Neuron (in vitro differentiated cells): ENCODE results near the gene CDHR1.

Experiments
- H2AFZ ChIP-seq: one replicate; pipeline ENCODE4 v1.6.1; 2013; ENCODE audit warnings: low read depth, mild to moderate bottlenecking, inconsistent platforms, low read length, moderate library complexity
- H3K27me3 ChIP-seq: one replicate; pipeline ENCODE4 v1.6.1; 2013; ENCODE audit warnings: low read length; ENCODE audit not compliant: insufficient read depth
- H3K36me3 ChIP-seq: one replicate; pipeline ENCODE4 v1.6.1; 2013; ENCODE audit warnings: low read length; ENCODE audit not compliant: insufficient read depth
- H3K4me1 ChIP-seq: one replicate; pipeline ENCODE4 v1.6.1; 2013; ENCODE audit warnings: low read length; ENCODE audit not compliant: insufficient read depth
- H3K4me3 ChIP-seq: 2 replicates; pipeline ENCODE4 v1.5.1; 2013; ENCODE audit warnings: mild to moderate bottlenecking, low read length, moderate library complexity
- H3K9me3 ChIP-seq: one replicate; pipeline ENCODE4 v1.6.1; 2013; ENCODE audit warnings: low read length

CDHR1 gene

DNA sequence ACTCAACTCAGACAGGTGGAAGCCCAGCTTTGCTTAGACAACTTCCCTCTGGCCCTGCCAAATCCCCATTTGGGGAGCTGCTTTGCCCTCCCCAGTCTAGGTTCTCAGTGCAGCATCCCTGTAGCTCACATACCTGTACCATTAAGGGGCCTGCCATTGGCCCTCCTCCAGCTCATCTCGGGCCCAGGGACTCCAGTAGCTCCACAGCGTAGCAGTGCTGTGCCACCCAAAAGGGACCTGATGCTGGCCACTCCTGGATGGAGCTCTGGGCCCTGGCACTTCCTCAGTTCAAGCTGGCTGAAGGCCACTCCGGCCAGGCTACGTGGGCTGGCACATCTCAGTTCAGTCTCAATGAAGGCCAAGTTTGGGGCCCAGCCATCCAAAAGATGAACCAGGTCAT is 39.6 kb downstream of the CDHR1 start:
- no peaks in the 10 kb centered on the region for H3K36me3 ChIP-seq
- H3K4me1 ChIP-seq: no peaks in the 10 kb centered on the region
- peaks cover 4% of the 10 kb centered on the region for H3K9me3 ChIP-seq
- no peak overlapping the region for H3K4me3 ChIP-seq
- no peak overlapping the region for H2AFZ ChIP-seq
- no peaks in the 10 kb centered on the region for H3K27me3 ChIP-seq

DNA sequence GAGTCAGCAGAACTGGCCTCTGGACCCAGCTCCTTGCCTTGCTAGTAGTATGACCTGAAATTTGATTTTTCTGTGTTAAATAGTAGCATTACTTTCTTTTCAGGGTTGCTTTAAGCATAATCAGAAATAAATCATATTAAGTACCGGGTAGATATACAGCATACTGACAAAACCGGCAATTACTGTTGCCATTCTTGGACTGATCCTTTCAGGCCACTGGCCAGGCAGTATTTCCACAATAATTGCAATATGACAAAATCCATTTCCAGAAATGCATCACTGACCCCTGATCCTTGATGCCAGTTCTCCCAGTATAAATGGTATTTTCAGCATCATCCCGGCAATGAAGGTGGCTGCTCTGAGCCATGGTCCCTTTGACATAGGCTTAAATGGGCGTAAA is 40.1 kb downstream of the CDHR1 start:
- Histone ChIP-seq H3K27me3 (no peaks in the 10 kb centered on the region), H3K4me1 (no peaks in the 10 kb centered on the region)

DNA sequence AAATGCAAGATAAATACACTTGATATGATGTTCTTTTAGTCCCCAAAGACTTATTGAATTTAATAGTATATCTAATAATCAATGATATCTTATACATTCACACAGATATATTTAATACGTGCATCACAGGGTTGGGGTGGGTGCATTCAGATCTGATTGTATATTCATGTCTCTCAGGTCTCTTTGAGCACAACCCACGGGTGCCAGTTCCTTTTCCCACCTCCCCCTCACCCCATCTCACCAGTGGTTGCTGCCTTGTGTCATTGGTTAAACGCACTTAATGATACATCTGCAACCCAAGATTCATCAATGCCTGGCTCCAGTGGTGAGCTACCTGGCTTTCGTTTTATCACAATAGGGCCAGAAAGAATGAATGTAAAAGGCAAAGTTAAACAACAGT is 40.8 kb downstream of the CDHR1 start:
- Histone ChIP-seq H3K4me3 (no peak overlapping the region), H3K9me3 (peaks cover 4% of the 10 kb centered on the region), H3K4me1 (no peaks in the 10 kb centered on the region), H3K27me3 (no peaks in the 10 kb centered on the region), H2AFZ (no peak overlapping the region), H3K36me3 (no peaks in the 10 kb centered on the region)

More for the DNA sequence above, 40.1 kb downstream of the CDHR1 start:
- H2AFZ ChIP-seq: no peak overlapping the region
- no peaks in the 10 kb centered on the region for H3K36me3 ChIP-seq
- H3K4me3 ChIP-seq: no peak overlapping the region
- peaks cover 4% of the 10 kb centered on the region for H3K9me3 ChIP-seq

DNA sequence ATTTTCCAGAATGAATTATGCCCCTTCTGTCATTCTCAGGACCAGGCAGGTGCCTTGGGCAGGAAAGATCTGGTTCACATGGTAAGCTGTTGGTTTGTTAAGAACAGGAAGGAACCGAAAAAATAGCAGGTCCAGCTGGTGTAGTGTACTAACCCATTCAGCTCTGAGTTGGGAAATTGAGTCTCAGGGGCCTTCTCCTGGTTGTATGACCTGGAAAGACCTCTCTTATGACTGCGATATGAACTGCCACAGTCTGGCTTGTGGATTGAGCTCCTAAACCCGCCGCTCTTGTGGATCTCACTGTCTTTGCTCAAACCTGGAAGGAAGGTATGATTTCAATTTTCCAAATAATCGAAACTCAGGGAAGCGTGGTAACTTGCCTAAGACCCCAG is 42.5 kb downstream of the CDHR1 start:
- no peaks in the 10 kb centered on the region for H3K4me1 ChIP-seq
- peaks cover 4% of the 10 kb centered on the region for H3K9me3 ChIP-seq
- no peaks in the 10 kb centered on the region for H3K27me3 ChIP-seq
- no peak overlapping the region for H2AFZ ChIP-seq
- H3K4me3 ChIP-seq: no peak overlapping the region
- H3K36me3 ChIP-seq: no peaks in the 10 kb centered on the region

DNA sequence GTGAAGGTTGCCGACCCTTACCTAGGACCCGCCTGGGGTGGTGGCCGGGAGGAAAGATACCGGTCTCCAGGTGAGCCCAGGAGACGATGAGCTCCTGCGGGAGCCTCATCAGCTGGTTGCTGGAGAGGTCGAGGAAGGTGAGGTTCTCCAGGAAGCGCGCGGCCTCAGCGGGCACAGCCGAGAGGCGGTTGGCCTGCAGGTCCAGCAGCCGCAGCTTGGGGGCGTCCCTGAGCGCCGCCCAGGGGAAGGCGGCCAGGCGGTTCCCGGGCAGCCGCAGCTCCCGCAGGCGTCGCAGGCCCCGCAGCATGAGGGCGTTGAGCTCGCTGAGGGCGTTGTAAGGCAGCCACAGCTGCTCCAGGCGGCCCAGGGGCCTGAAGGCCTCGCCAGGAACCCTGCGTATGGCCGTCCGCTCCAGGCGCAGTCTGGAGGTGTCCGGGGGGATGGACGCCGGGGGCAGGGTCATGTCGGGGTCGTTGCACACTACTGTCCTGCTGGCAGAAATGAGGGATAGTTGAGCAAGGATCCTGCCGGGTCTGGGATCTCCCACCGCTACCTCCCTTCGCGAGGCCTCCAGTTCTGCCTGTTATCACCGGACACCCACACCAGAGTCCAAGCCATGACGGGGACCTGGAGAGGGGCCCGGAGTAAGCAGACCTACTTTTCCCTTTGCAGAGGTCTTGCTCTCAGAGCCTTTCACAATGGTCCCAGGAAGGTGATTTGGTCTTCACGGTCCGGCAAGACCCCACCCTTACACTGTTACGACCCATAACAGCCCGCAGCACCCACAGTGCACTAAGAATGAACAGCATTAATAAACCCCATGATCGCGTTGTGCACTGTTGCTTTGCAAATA is 43.1 kb downstream of the CDHR1 start:
- Histone ChIP-seq H3K9me3 (peaks cover 4% of the 10 kb centered on the region), H3K36me3 (no peaks in the 10 kb centered on the region), H2AFZ (no peak overlapping the region), H3K27me3 (no peaks in the 10 kb centered on the region), H3K4me1 (no peaks in the 10 kb centered on the region), H3K4me3 (no peak overlapping the region)

DNA sequence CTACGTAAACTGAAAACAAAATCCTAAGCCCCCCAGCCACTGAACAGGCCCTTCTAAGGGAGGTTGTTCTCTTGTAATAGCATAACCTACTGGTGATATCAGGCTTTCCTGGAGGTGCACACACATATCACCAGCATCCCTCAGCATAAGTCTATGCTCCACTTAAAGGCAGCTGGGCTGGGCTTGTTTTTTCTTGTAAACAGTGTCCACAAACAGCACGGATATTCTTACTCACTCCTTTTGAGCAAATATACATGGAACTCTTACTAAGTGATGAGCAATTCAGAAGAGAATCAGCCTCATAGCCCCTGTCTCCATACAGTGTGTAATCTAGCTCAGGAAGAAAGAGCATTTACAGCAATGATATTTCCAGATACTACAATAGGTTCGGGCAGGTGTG is 44.6 kb downstream of the CDHR1 start:
- Histone ChIP-seq H3K36me3 (no peaks in the 10 kb centered on the region), H3K9me3 (peaks cover 4% of the 10 kb centered on the region), H2AFZ (no peak overlapping the region), H3K4me3 (no peak overlapping the region), H3K4me1 (no peaks in the 10 kb centered on the region), H3K27me3 (no peaks in the 10 kb centered on the region)

DNA sequence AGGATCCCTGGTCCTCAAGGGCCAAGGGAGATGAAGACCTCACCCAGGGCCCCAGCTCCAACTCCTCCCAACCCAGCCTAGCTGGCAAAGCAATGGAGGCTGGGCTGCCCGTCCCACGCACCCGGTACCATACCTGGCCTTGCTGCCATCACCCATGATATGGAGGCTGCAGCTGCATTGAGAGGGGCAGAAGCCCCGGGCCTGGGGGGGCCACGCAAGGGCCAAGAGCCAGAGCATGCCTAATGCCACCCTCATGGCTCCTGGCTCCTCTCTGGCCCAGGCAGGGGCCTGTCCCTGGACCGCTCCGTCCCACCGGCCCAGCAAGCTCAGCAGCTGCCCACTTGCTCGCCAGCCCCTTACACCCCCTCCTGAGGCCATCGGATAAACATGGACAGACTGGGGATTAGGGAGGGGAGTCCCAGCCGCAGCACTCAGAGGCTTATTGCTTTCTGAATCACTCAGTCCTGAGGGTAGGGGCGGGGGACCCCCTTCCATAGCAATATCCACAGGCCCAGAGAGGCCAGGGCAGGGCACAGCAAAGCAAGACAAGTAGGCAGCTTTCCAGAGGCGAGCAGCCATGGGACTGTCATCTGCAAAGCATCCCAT is 47.0 kb downstream of the CDHR1 start, which contains the start of gene LRIT1:
Gene LRIT1 (minus strand): TSS at position 362 of the 606 bp plus-strand sequence. CDS start 107 bp downstream, at position 255.
- Histone ChIP-seq H3K4me1 (peaks cover 21% of the 10 kb centered on the region), H2AFZ (no peak within 1 kb of the TSS), H3K4me3 (no peak within 1 kb of the TSS), H3K36me3 (no peaks in the 10 kb centered on the region), H3K9me3 (peaks cover 4% of the 10 kb centered on the region), H3K27me3 (no peaks in the 10 kb centered on the region)

DNA sequence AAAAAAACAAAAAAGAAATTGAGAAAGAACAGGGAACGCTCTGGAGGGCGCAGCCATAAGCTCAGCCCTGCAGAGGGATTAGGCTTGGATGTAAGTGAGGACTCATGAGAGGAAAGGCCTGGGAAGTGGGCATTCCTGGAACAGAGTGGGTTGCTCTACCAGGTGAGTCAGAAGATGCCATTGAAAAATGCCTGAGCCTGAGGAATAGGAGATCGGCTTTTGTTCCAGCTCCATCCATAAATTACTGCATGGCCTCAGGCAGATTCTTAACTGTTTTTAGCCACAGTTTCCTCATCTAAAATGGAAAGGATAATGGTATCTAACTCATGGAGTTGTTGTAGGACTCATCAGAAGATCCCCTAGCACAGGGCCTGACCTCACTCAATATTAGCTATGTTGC is 49.4 kb downstream of the CDHR1 start:
- H3K4me1 ChIP-seq: peaks cover 22% of the 10 kb centered on the region
- H3K9me3 ChIP-seq: no peaks in the 10 kb centered on the region
- no peaks in the 10 kb centered on the region for H3K36me3 ChIP-seq
- no peak overlapping the region for H3K4me3 ChIP-seq
- no peaks in the 10 kb centered on the region for H3K27me3 ChIP-seq
- H2AFZ ChIP-seq: no peak overlapping the region

DNA sequence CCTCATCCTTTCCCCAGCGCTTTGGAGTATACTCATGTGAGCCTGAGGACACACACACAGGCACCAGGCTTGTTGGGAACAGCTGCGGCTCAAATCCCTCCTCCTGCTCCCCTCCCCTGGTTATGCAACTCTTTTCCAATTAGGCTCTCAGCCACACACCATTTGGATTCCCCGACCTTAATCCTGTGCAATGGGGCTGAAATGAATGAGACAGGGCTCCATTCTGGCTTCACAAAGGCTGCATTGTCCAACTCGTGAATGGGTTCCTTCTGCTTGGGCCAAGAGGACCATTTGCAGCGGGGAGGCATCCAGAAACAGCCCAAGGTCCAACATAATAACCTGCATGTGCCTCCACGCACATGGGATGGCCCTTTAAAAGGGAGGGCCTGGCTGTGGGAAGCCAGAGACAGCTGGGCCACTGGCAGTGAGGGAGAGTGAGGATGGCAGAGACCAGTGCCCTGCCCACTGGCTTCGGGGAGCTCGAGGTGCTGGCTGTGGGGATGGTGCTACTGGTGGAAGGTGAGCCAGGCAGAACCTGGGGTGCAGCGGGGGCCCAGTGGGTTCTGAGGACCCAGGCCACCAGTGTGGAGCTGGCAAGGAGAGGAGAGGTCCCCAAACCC is 50.4 kb downstream of the CDHR1 start, which contains the start of gene RGR:
Gene RGR (plus strand): TSS at position 403 of the 620 bp plus-strand sequence. CDS start 38 bp downstream, at position 441.
- Histone ChIP-seq H2AFZ (no peak within 1 kb of the TSS), H3K4me1 (peaks cover 22% of the 10 kb centered on the region), H3K9me3 (no peaks in the 10 kb centered on the region), H3K27me3 (no peaks in the 10 kb centered on the region), H3K4me3 (no peak within 1 kb of the TSS), H3K36me3 (no peaks in the 10 kb centered on the region)

DNA sequence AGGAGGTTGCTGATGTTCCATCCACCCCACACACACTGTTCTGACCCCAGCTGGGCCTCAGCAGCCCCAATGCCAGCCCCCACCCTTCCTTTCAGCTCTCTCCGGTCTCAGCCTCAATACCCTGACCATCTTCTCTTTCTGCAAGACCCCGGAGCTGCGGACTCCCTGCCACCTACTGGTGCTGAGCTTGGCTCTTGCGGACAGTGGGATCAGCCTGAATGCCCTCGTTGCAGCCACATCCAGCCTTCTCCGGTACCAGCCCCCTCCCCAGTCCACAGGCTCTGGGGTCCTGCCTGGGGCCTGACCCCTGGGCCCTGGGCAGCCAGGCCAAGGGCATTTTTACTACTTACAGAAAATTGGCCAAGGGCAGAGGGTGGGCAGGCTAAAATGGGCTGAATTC is 53.2 kb downstream of the CDHR1 start:
- no peak overlapping the region for H2AFZ ChIP-seq
- H3K27me3 ChIP-seq: no peaks in the 10 kb centered on the region
- H3K36me3 ChIP-seq: no peaks in the 10 kb centered on the region
- peaks cover 22% of the 10 kb centered on the region for H3K4me1 ChIP-seq
- H3K9me3 ChIP-seq: no peaks in the 10 kb centered on the region
- no peak overlapping the region for H3K4me3 ChIP-seq

DNA sequence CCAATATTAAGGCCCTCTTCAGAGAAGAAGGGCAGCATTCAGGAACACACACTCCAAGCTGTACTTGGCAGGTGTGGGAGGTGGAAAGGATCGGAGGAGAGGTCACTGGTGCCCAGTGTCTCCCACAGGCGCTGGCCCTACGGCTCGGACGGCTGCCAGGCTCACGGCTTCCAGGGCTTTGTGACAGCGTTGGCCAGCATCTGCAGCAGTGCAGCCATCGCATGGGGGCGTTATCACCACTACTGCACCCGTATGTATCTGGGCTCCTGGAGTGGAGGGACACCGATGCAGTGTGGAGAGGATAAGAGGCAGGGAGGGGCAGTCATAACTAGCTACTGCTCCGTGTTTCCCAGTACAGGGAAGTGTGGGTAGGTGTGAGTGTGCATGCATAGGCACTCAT is 54.5 kb downstream of the CDHR1 start:
- Histone ChIP-seq H3K36me3 (no peaks in the 10 kb centered on the region), H3K27me3 (no peaks in the 10 kb centered on the region), H3K4me3 (no peak overlapping the region), H3K9me3 (no peaks in the 10 kb centered on the region), H3K4me1 (peaks cover 22% of the 10 kb centered on the region), H2AFZ (no peak overlapping the region)

DNA sequence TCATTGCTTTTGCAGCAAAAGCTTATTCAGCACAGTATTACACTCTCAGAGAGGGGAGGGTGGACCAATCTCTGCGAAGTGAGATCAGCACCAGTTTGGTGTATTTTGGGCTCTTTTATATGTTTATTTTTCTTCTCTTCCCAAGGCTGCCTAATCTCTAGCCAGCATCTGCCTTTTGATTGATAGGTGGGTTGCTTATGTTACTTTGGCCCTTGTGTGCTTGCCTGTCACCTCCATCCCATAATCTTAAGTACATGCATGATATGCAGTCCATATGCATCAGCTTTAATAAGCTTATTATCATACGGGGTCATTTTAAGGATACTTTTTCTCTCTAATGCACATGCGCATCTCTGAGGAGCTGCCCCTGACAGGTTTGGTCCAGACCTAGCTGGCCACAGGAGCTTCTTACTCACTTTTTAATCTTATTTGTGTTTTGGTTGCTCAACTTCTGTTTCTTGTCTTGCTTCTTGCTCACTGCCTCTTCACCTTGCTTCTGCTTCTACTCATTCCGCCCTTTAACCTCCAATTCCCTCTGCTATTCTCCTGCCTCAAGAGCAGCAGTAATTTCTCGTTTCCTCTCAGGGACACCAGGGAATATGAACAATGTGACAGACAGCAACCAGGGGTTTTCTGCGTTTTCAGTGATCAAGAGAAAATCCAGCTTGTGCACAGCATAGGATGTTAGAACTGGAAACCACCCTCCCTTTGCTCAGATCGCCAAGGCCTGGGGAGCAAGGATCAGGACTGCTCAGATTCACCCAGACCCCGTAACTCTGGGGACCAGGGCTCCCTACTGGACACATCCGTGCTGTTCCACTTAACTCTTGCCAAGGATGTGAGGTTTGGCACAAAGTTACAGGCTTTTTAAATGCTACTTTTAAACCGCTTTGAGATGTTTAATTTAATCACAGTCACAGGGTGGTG is 60.5 kb downstream of the CDHR1 start:
- Histone ChIP-seq H3K4me1 (no peaks in the 10 kb centered on the region), H3K9me3 (no peaks in the 10 kb centered on the region), H3K4me3 (no peak overlapping the region), H3K27me3 (no peaks in the 10 kb centered on the region), H2AFZ (no peak overlapping the region), H3K36me3 (no peaks in the 10 kb centered on the region)
